ENCODE results near the gene LARP1.

Gene LARP1

GRCh38 chr5:154732212-154732611, 23.0 kb upstream of the LARP1 start:
- TF ChIP-seq ZNF70 (CRISPR knock-in tag; IDR thresholded peaks at IDR 0.05) (no peak), CSRNP3 (CRISPR knock-in tag; IDR thresholded peaks at IDR 0.05) (no peak), ZFP3 (CRISPR knock-in tag; IDR thresholded peaks at IDR 0.05) (no peak), CREB5 (CRISPR knock-in tag; IDR thresholded peaks at IDR 0.05; ENCODE audit: low read depth) (no peak), TOX (CRISPR knock-in tag; IDR thresholded peaks at IDR 0.05; ENCODE audit: borderline replicate concordance) (no peak), TSHZ2 (CRISPR knock-in tag; IDR thresholded peaks at IDR 0.05) (no peak), ZNF8 (CRISPR knock-in tag; IDR thresholded peaks at IDR 0.05) (no peak), ESRRG (CRISPR knock-in tag; IDR thresholded peaks at IDR 0.05) (no peak), POU6F1 (CRISPR knock-in tag; IDR thresholded peaks at IDR 0.05; ENCODE audit: borderline replicate concordance, low read depth) (no peak), RARB (CRISPR knock-in tag; IDR thresholded peaks at IDR 0.05) (no peak), OSR1 (CRISPR knock-in tag; IDR thresholded peaks at IDR 0.05) (no peak), GLIS3 (CRISPR knock-in tag; IDR thresholded peaks at IDR 0.05) (no peak), ZNF565 (CRISPR knock-in tag; conservative IDR thresholded peaks at IDR 0.05; ENCODE audit: low read depth) (no peak), BACH2 (CRISPR knock-in tag; IDR thresholded peaks at IDR 0.05; ENCODE audit: borderline replicate concordance) (no peak), ARNTL (CRISPR knock-in tag; IDR thresholded peaks at IDR 0.05; ENCODE audit: borderline replicate concordance, low read depth) (no peak), ZFP30 (CRISPR knock-in tag; IDR thresholded peaks at IDR 0.05) (no peak), ISL1 (CRISPR knock-in tag; IDR thresholded peaks at IDR 0.05) (no peak)
- ATAC-seq, result 0 out of 3 replicates have a peak, but pooled peaks have one; percentile 27

GRCh38 chr5:154734370-154735248, 20.6 kb upstream of the LARP1 start:
- no peak for ATAC-seq

More at GRCh38 chr5:154734370-154735248, 20.6 kb upstream of the LARP1 start:
- no peak for TF ChIP-seq CSDC2 (CRISPR knock-in tag; IDR thresholded peaks at IDR 0.05)
- no peak for TF ChIP-seq TOX (CRISPR knock-in tag; IDR thresholded peaks at IDR 0.05; ENCODE audit: borderline replicate concordance)
- TF ChIP-seq ZNF70 (CRISPR knock-in tag; IDR thresholded peaks at IDR 0.05), result no peak
- no peak for TF ChIP-seq ZFP30 (CRISPR knock-in tag; IDR thresholded peaks at IDR 0.05)
- TF ChIP-seq ISL1 (CRISPR knock-in tag; IDR thresholded peaks at IDR 0.05), result no peak
- TF ChIP-seq TCF4 (CRISPR knock-in tag; IDR thresholded peaks at IDR 0.05; ENCODE audit: borderline replicate concordance), result no peak
- TF ChIP-seq TSHZ2 (CRISPR knock-in tag; IDR thresholded peaks at IDR 0.05), result no peak
- no peak for TF ChIP-seq ZNF565 (CRISPR knock-in tag; conservative IDR thresholded peaks at IDR 0.05; ENCODE audit: low read depth)
- no peak for TF ChIP-seq PATZ1 (CRISPR knock-in tag; IDR thresholded peaks at IDR 0.05; ENCODE audit: borderline replicate concordance)
- no peak for TF ChIP-seq CSRNP3 (CRISPR knock-in tag; IDR thresholded peaks at IDR 0.05)
- no peak for TF ChIP-seq SNAI2 (CRISPR knock-in tag; IDR thresholded peaks at IDR 0.05)
- no peak for TF ChIP-seq GLIS3 (CRISPR knock-in tag; IDR thresholded peaks at IDR 0.05)
- TF ChIP-seq ZFP3 (CRISPR knock-in tag; IDR thresholded peaks at IDR 0.05), result no peak
- TF ChIP-seq RARB (CRISPR knock-in tag; IDR thresholded peaks at IDR 0.05), result no peak
